ENCODE measurements around the gene SETBP1.

GRCh38 chr18:44687421-44687820, 6.7 kb downstream of the SETBP1 start:
- TF ChIP-seq SAP130 (CRISPR knock-in tag; IDR thresholded peaks at IDR 0.05; ENCODE audit: low read depth) = no peak
- TF ChIP-seq ZNF331 (CRISPR knock-in tag; IDR thresholded peaks at IDR 0.05) = no peak
- TF ChIP-seq NONO (IDR thresholded peaks at IDR 0.05) = no peak
- TF ChIP-seq NONO (CRISPR knock-in tag; conservative IDR thresholded peaks at IDR 0.05) = no peak
- TF ChIP-seq, protein P1, sequence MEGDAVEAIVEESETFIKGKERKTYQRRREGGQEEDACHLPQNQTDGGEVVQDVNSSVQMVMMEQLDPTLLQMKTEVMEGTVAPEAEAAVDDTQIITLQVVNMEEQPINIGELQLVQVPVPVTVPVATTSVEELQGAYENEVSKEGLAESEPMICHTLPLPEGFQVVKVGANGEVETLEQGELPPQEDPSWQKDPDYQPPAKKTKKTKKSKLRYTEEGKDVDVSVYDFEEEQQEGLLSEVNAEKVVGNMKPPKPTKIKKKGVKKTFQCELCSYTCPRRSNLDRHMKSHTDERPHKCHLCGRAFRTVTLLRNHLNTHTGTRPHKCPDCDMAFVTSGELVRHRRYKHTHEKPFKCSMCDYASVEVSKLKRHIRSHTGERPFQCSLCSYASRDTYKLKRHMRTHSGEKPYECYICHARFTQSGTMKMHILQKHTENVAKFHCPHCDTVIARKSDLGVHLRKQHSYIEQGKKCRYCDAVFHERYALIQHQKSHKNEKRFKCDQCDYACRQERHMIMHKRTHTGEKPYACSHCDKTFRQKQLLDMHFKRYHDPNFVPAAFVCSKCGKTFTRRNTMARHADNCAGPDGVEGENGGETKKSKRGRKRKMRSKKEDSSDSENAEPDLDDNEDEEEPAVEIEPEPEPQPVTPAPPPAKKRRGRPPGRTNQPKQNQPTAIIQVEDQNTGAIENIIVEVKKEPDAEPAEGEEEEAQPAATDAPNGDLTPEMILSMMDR (CRISPR knock-in tag; IDR thresholded peaks at IDR 0.05) = no peak
- TF ChIP-seq GLI4 (CRISPR knock-in tag; IDR thresholded peaks at IDR 0.05; ENCODE audit: borderline replicate concordance) = no peak
- no peak for TF ChIP-seq ZNF839 (CRISPR knock-in tag; IDR thresholded peaks at IDR 0.05; ENCODE audit: borderline replicate concordance)
- TF ChIP-seq ZNF350 (CRISPR knock-in tag; IDR thresholded peaks at IDR 0.05; ENCODE audit: borderline replicate concordance, low read depth) = no peak
- TF ChIP-seq EP300 (IDR thresholded peaks at IDR 0.05; ENCODE audit: low read depth in 2 of 2, low read length in 2 of 2) = no peak
- TF ChIP-seq EP300 (CRISPR knock-in tag; IDR thresholded peaks at IDR 0.05; ENCODE audit: borderline replicate concordance) = no peak
- TF ChIP-seq RFXAP (CRISPR knock-in tag; IDR thresholded peaks at IDR 0.05; ENCODE audit: borderline replicate concordance) = no peak
- no peak for TF ChIP-seq TAF1 (CRISPR knock-in tag; IDR thresholded peaks at IDR 0.05)
- no peak for TF ChIP-seq ATF2 (CRISPR knock-in tag; IDR thresholded peaks at IDR 0.05)
- TF ChIP-seq ZZZ3 (CRISPR knock-in tag; IDR thresholded peaks at IDR 0.05; ENCODE audit: borderline replicate concordance) = no peak
- no peak for TF ChIP-seq ZNF615 (CRISPR knock-in tag; IDR thresholded peaks at IDR 0.05; ENCODE audit: borderline replicate concordance)
